GM03348 (cell line): ENCODE data around the gene CAPN11.
"Not testable (repeated sequence)": the region's sequence is repeated elsewhere in the genome, so short reads cannot be mapped to it uniquely, and the experiment has no call there.

ENCODE experiments used
- DNase-seq: peaks from one replicate; pipeline ENCODE4 v3.0.0; 2012; ENCODE audit warnings: low spot score

CAPN11 gene

GRCh38 chr6:44181784-44182183, 23.2 kb downstream of the CAPN11 start:
- DNase-seq = not testable (repeated sequence)

- no peak for DNase-seq
Measured at GRCh38 chr6:44182911-44183390, 24.3 kb downstream of the CAPN11 start.

GRCh38 chr6:44183783-44184182, 25.2 kb downstream of the CAPN11 start:
- no peak for DNase-seq

GRCh38 chr6:44185356-44185755, 26.7 kb downstream of the CAPN11 start:
- not testable (repeated sequence) for DNase-seq

GRCh38 chr6:44185953-44186634, 27.5 kb downstream of the CAPN11 start:
- no peak for DNase-seq

GRCh38 chr6:44186635-44187025, 28.0 kb downstream of the CAPN11 start:
- no peak for DNase-seq

GRCh38 chr6:44188819-44189218, 30.2 kb downstream of the CAPN11 start:
- DNase-seq = no peak

- no peak for DNase-seq
Measured at GRCh38 chr6:44189257-44189656, 30.6 kb downstream of the CAPN11 start.

GRCh38 chr6:44190715-44191114, 32.1 kb downstream of the CAPN11 start:
- no peak for DNase-seq

- DNase-seq = no peak
Measured at GRCh38 chr6:44192428-44193041, 33.9 kb downstream of the CAPN11 start.

- DNase-seq = no peak
Measured at GRCh38 chr6:44193307-44193910, 34.8 kb downstream of the CAPN11 start.

- DNase-seq = no peak
Measured at GRCh38 chr6:44194326-44194725, 35.7 kb downstream of the CAPN11 start.

- DNase-seq = not testable (repeated sequence)
Measured at GRCh38 chr6:44196351-44196750, 37.7 kb downstream of the CAPN11 start.

GRCh38 chr6:44198684-44199083, 40.1 kb downstream of the CAPN11 start:
- no peak for DNase-seq

GRCh38 chr6:44199883-44200282, 41.3 kb downstream of the CAPN11 start:
- no peak for DNase-seq

GRCh38 chr6:44201200-44201599, 42.6 kb downstream of the CAPN11 start:
- no peak for DNase-seq

- DNase-seq = no peak
Measured at GRCh38 chr6:44201638-44202303, 43.2 kb downstream of the CAPN11 start.

- no peak for DNase-seq
Measured at GRCh38 chr6:44202332-44202971, 43.8 kb downstream of the CAPN11 start.

GRCh38 chr6:44202972-44203750, 44.5 kb downstream of the CAPN11 start:
- no peak for DNase-seq

GRCh38 chr6:44203955-44204354, 45.3 kb downstream of the CAPN11 start:
- no peak for DNase-seq

- DNase-seq = no peak
Measured at GRCh38 chr6:44207966-44208365, 49.3 kb downstream of the CAPN11 start.

- no peak for DNase-seq
Measured at GRCh38 chr6:44211284-44211683, 52.7 kb downstream of the CAPN11 start.
